Measurements from ENCODE around the gene CYB5R2. TPM values are rescaled to one million over a fixed set of nuclear protein-coding genes. Genes with fewer than 3 reads are reported as not detected.
A peak's percentile ranks its signal among the peaks of the same experiment; 100 is the strongest.
"Not testable (repeated sequence)": the region's sequence is repeated elsewhere in the genome, so short reads cannot be mapped to it uniquely, and the experiment has no call there.

The CYB5R2 gene
- total and polyA plus RNA-seq, 2 experiments from 2014 or later, result 40.9 to 56.2 TPM

- not testable (repeated sequence) for H3K27ac Mint-ChIP-seq; ATAC-seq; H3K4me3 Mint-ChIP-seq; H3F3A ChIP-seq (replicated peaks; ENCODE audit: low read depth); H3K4me2 ChIP-seq; H3K27me3 ChIP-seq (ENCODE audit: insufficient read depth); H3K4me1 Mint-ChIP-seq; H3K4me1 ChIP-seq (ENCODE audit: insufficient read depth); DNase-seq (ENCODE audit: low spot score); H4K20me1 ChIP-seq (replicated peaks; ENCODE audit: insufficient read depth); H3K79me2 ChIP-seq (replicated peaks; ENCODE audit: insufficient read depth); H3K9me2 ChIP-seq (ENCODE audit: insufficient read depth); H2AFZ ChIP-seq; H3K27me3 Mint-ChIP-seq (ENCODE audit: insufficient read depth, low read depth, poor library complexity); H3K4me3 ChIP-seq; H3K27ac ChIP-seq (ENCODE audit: low read depth)
- Mint-ChIP-seq H3K9me3 (peaks cover 26% of the 10 kb centered on the region), H3K36me3 (ENCODE audit: low read depth) (peaks cover 59% of the 10 kb centered on the region)
- peaks cover 19% of the 10 kb centered on the region for H3K36me3 ChIP-seq (ENCODE audit: insufficient read depth)
Observed at GRCh38 chr11:7663531-7663930, 9.8 kb downstream of the CYB5R2 start.

- Histone ChIP-seq H3K4me1 (ENCODE audit: insufficient read depth) (no peaks in the 10 kb centered on the region), H3K27ac (ENCODE audit: low read depth) (no peak overlapping the region), H3K4me2 (no peak overlapping the region), H3K27me3 (ENCODE audit: insufficient read depth) (no peaks in the 10 kb centered on the region), H3K36me3 (ENCODE audit: insufficient read depth) (no peaks in the 10 kb centered on the region), H3K79me2 (replicated peaks; ENCODE audit: insufficient read depth) (no peaks in the 10 kb centered on the region), H3F3A (replicated peaks; ENCODE audit: low read depth) (0 out of 2 replicates have a peak, but pooled peaks cover 2% of the 10 kb centered on the region), H3K9me2 (ENCODE audit: insufficient read depth) (no peaks in the 10 kb centered on the region), H2AFZ (no peak overlapping the region), H4K20me1 (replicated peaks; ENCODE audit: insufficient read depth) (no peaks in the 10 kb centered on the region), H3K4me3 (no peak overlapping the region)
- DNase-seq (ENCODE audit: low spot score) (peak; percentile 90), ATAC-seq (peak; percentile 99)
- peak overlapping the region; percentile 72; the same call in 1 of the 2 replicates for H3K27ac Mint-ChIP-seq
- no peak overlapping the region for H3K4me3 Mint-ChIP-seq
- peaks cover 7% of the 10 kb centered on the region for H3K27me3 Mint-ChIP-seq (ENCODE audit: insufficient read depth, low read depth, poor library complexity)
- H3K4me1 Mint-ChIP-seq, result peaks cover 5% of the 10 kb centered on the region; the same call in 2 of the 3 replicates
- H3K36me3 Mint-ChIP-seq (ENCODE audit: low read depth), result peaks cover 15% of the 10 kb centered on the region; the same call in 2 of the 3 replicates
- H3K9me3 Mint-ChIP-seq, result peaks cover 3% of the 10 kb centered on the region; the same call in 2 of the 3 replicates
- TF ChIP-seq, protein P1, sequence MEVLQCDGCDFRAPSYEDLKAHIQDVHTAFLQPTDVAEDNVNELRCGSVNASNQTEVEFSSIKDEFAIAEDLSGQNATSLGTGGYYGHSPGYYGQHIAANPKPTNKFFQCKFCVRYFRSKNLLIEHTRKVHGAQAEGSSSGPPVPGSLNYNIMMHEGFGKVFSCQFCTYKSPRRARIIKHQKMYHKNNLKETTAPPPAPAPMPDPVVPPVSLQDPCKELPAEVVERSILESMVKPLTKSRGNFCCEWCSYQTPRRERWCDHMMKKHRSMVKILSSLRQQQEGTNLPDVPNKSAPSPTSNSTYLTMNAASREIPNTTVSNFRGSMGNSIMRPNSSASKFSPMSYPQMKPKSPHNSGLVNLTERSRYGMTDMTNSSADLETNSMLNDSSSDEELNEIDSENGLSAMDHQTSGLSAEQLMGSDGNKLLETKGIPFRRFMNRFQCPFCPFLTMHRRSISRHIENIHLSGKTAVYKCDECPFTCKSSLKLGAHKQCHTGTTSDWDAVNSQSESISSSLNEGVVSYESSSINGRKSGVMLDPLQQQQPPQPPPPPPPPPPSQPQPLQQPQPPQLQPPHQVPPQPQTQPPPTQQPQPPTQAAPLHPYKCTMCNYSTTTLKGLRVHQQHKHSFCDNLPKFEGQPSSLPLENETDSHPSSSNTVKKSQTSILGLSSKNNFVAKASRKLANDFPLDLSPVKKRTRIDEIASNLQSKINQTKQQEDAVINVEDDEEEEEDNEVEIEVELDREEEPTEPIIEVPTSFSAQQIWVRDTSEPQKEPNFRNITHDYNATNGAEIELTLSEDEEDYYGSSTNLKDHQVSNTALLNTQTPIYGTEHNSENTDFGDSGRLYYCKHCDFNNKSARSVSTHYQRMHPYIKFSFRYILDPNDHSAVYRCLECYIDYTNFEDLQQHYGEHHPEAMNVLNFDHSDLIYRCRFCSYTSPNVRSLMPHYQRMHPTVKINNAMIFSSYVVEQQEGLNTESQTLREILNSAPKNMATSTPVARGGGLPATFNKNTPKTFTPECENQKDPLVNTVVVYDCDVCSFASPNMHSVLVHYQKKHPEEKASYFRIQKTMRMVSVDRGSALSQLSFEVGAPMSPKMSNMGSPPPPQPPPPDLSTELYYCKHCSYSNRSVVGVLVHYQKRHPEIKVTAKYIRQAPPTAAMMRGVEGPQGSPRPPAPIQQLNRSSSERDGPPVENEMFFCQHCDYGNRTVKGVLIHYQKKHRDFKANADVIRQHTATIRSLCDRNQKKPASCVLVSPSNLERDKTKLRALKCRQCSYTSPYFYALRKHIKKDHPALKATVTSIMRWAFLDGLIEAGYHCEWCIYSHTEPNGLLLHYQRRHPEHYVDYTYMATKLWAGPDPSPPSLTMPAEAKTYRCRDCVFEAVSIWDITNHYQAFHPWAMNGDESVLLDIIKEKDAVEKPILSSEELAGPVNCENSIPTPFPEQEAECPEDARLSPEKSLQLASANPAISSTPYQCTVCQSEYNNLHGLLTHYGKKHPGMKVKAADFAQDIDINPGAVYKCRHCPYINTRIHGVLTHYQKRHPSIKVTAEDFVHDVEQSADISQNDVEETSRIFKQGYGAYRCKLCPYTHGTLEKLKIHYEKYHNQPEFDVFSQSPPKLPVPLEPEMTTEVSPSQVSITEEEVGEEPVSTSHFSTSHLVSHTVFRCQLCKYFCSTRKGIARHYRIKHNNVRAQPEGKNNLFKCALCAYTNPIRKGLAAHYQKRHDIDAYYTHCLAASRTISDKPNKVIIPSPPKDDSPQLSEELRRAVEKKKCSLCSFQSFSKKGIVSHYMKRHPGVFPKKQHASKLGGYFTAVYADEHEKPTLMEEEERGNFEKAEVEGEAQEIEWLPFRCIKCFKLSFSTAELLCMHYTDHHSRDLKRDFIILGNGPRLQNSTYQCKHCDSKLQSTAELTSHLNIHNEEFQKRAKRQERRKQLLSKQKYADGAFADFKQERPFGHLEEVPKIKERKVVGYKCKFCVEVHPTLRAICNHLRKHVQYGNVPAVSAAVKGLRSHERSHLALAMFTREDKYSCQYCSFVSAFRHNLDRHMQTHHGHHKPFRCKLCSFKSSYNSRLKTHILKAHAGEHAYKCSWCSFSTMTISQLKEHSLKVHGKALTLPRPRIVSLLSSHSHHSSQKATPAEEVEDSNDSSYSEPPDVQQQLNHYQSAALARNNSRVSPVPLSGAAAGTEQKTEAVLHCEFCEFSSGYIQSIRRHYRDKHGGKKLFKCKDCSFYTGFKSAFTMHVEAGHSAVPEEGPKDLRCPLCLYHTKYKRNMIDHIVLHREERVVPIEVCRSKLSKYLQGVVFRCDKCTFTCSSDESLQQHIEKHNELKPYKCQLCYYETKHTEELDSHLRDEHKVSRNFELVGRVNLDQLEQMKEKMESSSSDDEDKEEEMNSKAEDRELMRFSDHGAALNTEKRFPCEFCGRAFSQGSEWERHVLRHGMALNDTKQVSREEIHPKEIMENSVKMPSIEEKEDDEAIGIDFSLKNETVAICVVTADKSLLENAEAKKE (CRISPR knock-in tag; IDR thresholded peaks at IDR 0.05), result no peak
- TF ChIP-seq, protein P2, sequence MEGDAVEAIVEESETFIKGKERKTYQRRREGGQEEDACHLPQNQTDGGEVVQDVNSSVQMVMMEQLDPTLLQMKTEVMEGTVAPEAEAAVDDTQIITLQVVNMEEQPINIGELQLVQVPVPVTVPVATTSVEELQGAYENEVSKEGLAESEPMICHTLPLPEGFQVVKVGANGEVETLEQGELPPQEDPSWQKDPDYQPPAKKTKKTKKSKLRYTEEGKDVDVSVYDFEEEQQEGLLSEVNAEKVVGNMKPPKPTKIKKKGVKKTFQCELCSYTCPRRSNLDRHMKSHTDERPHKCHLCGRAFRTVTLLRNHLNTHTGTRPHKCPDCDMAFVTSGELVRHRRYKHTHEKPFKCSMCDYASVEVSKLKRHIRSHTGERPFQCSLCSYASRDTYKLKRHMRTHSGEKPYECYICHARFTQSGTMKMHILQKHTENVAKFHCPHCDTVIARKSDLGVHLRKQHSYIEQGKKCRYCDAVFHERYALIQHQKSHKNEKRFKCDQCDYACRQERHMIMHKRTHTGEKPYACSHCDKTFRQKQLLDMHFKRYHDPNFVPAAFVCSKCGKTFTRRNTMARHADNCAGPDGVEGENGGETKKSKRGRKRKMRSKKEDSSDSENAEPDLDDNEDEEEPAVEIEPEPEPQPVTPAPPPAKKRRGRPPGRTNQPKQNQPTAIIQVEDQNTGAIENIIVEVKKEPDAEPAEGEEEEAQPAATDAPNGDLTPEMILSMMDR (conservative IDR thresholded peaks at IDR 0.05; ENCODE audit: low read depth in 2 of 2), result peak; percentile 71 to 96
Observed at GRCh38 chr11:7657306-7658025, 15.8 kb downstream of the CYB5R2 start.
